GOT3 (cell line): Measurements from ENCODE around the gene CDC14C.
"Not testable (repeated sequence)": the region's sequence is repeated elsewhere in the genome, so short reads cannot be mapped to it uniquely, and the experiment has no call there.

Source experiments
- DNase-seq: peaks from one replicate; lab custom pipeline; 2025; ENCODE audit warnings: mixed read lengths; lab: John Stamatoyannopoulos, UW

CDC14C gene

GRCh38 chr7:48924433-48924832, at the start of gene CDC14C:
Gene CDC14C (plus strand): TSS chr7:48924547. CDS start chr7:48924673, 126 bp downstream.
- no peak for DNase-seq

GRCh38 chr7:48875045-48875916, 49.1 kb upstream of the CDC14C start:
- DNase-seq: no peak

- no peak for DNase-seq
Measured at GRCh38 chr7:48876087-48876486, 48.3 kb upstream of the CDC14C start.

- DNase-seq: no peak
Measured at GRCh38 chr7:48880851-48881250, 43.5 kb upstream of the CDC14C start.

- DNase-seq: no peak
Measured at GRCh38 chr7:48887500-48887899, 36.8 kb upstream of the CDC14C start.

GRCh38 chr7:48894574-48894973, 29.8 kb upstream of the CDC14C start:
- DNase-seq: no peak

- DNase-seq: no peak
Measured at GRCh38 chr7:48899932-48900331, 24.4 kb upstream of the CDC14C start.

GRCh38 chr7:48901966-48902365, 22.4 kb upstream of the CDC14C start:
- DNase-seq: no peak

- no peak for DNase-seq
Measured at GRCh38 chr7:48904975-48905374, 19.4 kb upstream of the CDC14C start.

- not testable (repeated sequence) for DNase-seq
Measured at GRCh38 chr7:48905686-48906085, 18.7 kb upstream of the CDC14C start.

GRCh38 chr7:48909887-48910286, 14.5 kb upstream of the CDC14C start:
- DNase-seq: not testable (repeated sequence)

- no peak for DNase-seq
Measured at GRCh38 chr7:48931481-48931880, 7.1 kb downstream of the CDC14C start.

GRCh38 chr7:48932126-48932910, 8.0 kb downstream of the CDC14C start:
- DNase-seq: no peak

- DNase-seq: no peak
Measured at GRCh38 chr7:48933549-48934085, 9.3 kb downstream of the CDC14C start.

- no peak for DNase-seq
Measured at GRCh38 chr7:48938539-48939295, 14.4 kb downstream of the CDC14C start.

GRCh38 chr7:48943279-48943990, 19.1 kb downstream of the CDC14C start:
- DNase-seq: no peak

- no peak for DNase-seq
Measured at GRCh38 chr7:48955916-48956315, 31.6 kb downstream of the CDC14C start.

GRCh38 chr7:48959676-48960075, 35.3 kb downstream of the CDC14C start:
- DNase-seq: no peak

- no peak for DNase-seq
Measured at GRCh38 chr7:48962821-48963505, 38.6 kb downstream of the CDC14C start.

GRCh38 chr7:48964074-48964473, 39.7 kb downstream of the CDC14C start:
- DNase-seq: no peak

- DNase-seq: no peak
Measured at GRCh38 chr7:48971173-48971572, 46.8 kb downstream of the CDC14C start.
